ENCODE measurements around the gene TMBIM1.

Gene TMBIM1

DNA sequence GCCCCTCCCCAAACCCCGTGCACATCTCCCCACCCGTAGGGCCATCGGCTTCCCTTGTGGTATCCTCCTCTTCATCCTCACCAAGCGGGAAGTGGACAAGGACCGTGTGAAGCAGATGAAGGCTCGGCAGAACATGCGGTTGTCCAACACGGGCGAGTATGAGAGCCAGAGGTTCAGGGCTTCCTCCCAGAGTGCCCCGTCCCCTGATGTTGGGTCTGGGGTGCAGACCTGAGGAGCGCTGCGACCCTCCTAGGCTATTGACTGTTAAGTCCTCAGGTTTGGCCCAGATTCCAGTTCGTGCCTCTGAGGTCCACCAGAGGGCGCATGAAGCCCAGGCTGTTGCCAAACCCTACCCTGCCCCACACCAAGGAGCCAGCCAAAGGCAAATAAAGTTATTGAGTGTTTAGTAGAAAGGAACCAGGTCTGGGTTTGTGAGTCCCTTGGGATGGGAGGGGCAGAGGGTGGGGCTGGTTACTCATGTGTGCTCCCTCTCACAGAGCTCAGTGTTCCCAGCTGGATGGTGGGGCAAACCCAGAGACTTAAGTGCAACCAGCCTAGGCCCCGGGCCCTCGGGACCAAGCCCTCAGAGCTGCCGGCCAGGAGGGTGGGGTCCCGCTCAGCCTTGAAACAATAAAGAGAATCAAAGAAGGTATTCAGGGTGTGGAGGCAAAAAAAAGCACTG, 19.6 kb downstream of the TMBIM1 start:
- peak; percentile 65 to 75 for DNase-seq (ENCODE audit: low read depth in 2 of 2)

- DNase-seq (ENCODE audit: low read depth in 2 of 2): no peak
These were observed 20.3 kb downstream of the TMBIM1 start for GRCh38 chr2:218271865-218272530.

GRCh38 chr2:218271487-218271797, 20.9 kb downstream of the TMBIM1 start:
- no peak for DNase-seq (ENCODE audit: low read depth in 2 of 2)

DNA sequence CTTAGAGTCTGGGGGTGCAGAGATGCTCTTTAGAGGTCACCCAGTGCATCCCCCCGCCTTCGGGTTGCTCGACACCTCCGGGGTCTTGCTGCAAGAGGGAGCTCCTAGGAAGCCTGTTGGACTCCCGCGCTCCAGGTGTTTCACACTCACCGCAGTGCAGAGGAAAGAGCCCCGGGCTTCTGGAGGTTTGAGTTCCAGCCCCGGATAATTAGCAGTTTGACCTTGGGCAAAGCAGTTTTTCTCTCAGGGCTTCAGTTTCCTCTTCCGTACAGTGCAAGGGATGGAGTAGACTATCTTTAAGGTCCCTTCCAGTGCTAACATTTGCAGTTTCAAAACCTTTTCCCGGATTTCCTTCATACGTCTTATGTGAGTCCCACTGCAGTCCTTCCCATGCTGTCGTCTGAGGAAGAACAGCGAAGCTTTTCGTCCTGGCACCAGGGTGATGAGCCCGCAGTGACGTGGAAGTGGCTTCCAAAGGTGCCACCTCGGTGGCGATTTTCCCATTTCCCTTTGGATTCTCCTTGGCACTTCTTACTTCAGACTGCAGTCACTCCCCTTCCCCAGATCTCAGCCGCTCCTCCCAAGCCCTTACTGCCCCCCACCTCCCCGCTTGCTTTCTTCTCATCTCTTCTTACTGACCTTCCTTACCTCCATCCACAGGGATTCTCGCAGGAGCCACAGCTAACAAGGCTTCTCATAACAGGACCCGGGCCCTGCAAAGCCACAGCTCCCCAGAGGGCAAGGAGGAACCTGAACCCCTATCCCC, 21.4 kb downstream of the TMBIM1 start:
- no peak for DNase-seq (ENCODE audit: low read depth in 2 of 2)

- peak; percentile 100 for DNase-seq (ENCODE audit: low read depth in 2 of 2)
These were observed 22.2 kb downstream of the TMBIM1 start, which contains the start of the genes AAMP and PNKD for GRCh38 chr2:218269900-218270720. Gene AAMP, minus strand, starts transcription at chr2:218270137. Its CDS starts 51 bp downstream, at chr2:218270086. Gene PNKD, plus strand, starts transcription at chr2:218270519. Its CDS starts 17 bp downstream, at chr2:218270536.

DNA sequence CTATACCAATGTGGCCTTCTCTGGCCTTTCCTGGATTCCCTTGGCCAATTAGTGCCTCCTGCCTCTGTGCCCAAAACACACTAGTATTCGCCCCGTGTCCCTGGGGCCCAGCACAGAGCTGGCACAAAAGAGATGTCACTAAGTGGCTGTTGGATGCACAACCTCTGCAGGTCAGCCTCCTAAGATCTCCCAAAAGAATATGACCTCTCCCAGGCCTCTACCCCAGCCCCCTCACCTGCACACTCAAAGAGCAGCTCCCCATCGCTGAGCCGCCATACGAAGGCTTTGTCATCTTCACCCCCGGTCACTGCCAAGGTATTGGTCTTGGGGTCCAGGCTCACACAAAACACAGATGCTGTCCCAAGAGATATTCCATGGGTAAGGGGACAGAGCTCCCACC, 25.0 kb downstream of the TMBIM1 start:
- DNase-seq (ENCODE audit: low read depth in 2 of 2): no peak

DNA sequence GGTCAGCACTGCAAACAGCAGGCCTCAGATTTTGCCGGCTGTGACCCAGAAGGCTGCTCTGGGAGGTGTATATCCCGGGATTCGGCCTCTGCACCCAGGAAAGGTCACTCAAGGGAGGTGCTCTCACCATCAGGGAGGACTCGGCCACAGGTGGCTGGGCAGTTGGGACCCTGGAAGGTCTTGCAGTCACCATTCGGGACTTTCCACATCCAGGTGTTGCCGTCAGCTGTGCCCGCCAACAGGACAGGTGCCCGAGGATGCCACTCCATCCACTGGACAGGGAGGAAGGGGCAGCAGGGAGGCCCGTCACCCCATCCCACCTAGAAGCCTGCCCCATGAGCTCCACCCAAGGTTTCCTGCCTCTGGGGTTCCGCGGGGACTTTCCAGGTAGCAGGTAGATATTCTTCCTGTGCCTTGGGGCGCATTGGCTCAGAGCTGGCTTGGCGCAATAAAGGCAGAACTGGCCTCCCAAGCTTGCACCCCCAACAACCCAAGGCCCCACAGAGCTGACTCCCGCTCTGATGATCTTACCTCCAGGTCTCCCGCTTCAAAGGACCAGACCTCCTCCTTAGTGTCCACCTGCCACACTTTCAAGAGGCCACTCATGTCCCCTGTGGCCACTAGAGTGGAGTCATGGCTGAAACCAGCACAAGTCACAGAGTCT, 25.9 kb downstream of the TMBIM1 start:
- no peak for DNase-seq (ENCODE audit: low read depth in 2 of 2)

GRCh38 chr2:218265626-218266025, 26.7 kb downstream of the TMBIM1 start:
- DNase-seq (ENCODE audit: low read depth in 2 of 2): no peak

- DNase-seq (ENCODE audit: low read depth in 2 of 2): no peak
These were observed 27.3 kb downstream of the TMBIM1 start for GRCh38 chr2:218264773-218265561.

GRCh38 chr2:218263817-218264641, 28.3 kb downstream of the TMBIM1 start:
- no peak for DNase-seq (ENCODE audit: low read depth in 2 of 2)

DNA sequence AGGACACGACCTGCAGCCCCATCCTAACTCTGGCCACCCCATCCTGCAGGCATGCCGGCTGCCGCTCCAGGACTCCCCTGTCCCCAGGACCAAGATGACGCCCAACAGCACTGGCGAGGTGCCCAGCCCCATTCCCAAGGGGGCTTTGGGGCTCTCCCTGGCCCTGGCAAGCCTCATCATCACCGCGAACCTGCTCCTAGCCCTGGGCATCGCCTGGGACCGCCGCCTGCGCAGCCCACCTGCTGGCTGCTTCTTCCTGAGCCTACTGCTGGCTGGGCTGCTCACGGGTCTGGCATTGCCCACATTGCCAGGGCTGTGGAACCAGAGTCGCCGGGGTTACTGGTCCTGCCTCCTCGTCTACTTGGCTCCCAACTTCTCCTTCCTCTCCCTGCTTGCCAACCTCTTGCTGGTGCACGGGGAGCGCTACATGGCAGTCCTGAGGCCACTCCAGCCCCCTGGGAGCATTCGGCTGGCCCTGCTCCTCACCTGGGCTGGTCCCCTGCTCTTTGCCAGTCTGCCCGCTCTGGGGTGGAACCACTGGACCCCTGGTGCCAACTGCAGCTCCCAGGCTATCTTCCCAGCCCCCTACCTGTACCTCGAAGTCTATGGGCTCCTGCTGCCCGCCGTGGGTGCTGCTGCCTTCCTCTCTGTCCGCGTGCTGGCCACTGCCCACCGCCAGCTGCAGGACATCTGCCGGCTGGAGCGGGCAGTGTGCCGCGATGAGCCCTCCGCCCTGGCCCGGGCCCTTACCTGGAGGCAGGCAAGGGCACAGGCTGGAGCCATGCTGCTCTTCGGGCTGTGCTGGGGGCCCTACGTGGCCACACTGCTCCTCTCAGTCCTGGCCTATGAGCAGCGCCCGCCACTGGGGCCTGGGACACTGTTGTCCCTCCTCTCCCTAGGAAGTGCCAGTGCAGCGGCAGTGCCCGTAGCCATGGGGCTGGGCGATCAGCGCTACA, 29.4 kb downstream of the TMBIM1 start:
- DNase-seq (ENCODE audit: low read depth in 2 of 2): no peak

- DNase-seq (ENCODE audit: low read depth in 2 of 2): no peak
These were observed 30.1 kb downstream of the TMBIM1 start for GRCh38 chr2:218262237-218262600.

DNA sequence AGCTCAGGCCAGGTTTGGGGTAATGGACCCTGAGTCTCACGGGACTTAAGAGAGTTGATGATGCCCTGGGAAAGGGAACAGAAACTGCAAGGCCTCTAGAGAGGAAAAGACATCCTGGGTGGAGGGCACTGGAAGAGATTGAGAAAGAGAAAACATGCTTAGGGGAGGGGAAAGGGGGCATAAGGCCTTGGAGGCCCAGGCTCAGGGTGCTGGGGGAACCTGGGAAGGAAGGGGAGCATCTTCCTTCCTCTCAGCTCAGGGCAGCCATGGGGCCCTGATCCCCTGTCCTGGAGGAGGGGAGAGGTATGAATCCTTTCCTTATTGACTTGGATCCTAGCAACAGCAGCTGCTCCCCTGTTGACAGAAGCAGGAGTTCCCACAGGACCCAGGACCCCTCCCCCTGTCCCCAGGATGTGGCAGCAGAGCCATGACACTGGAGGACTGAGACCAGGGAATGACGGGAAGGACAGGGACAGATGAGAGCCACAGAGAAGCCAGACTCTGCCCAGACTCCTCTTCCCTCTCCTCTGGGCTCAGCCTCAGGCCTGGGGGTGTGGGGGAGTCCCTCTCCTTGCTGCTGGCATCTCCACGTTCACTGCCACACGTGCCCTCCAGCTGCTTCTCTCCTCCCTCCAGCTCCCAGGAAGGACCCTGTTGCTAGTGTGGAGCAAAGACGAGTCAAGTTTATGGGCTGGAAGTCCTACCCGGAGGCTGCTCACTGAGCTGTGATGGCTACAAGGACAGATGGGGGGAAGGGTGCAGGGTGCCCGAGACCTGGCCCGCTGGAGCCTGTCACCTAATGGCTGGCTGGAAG, 30.7 kb downstream of the TMBIM1 start:
- no peak for DNase-seq (ENCODE audit: low read depth in 2 of 2)

GRCh38 chr2:218260742-218261422, 31.4 kb downstream of the TMBIM1 start, which contains the start of gene GPBAR1:
Gene GPBAR1, plus strand, starts transcription at chr2:218261015. Its CDS starts 1,710 bp downstream, at chr2:218262725.
- no peak for DNase-seq (ENCODE audit: low read depth in 2 of 2)

GRCh38 chr2:218260166-218260565, 32.1 kb downstream of the TMBIM1 start:
- DNase-seq (ENCODE audit: low read depth in 2 of 2): no peak

- no peak for DNase-seq (ENCODE audit: low read depth in 2 of 2)
These were observed 33.0 kb downstream of the TMBIM1 start for GRCh38 chr2:218259099-218259961.

Data from stimulated activated CD4-positive, alpha-beta T cell treated with anti-CD3 and anti-CD28 coated beads, Interleukin-1b, Interleukin-23, amount 100 ng/mL, for 4 hours (primary cell).